Right atrium auricular region (tissue), 2 donors: Measurements from ENCODE around the gene KAZN. TPM values are rescaled to one million over a fixed set of nuclear protein-coding genes. Genes with fewer than 3 reads are reported as not detected.

Source experiments
- DNase-seq: peaks from one replicate; pipeline ENCODE4 v3.0.0-alpha.2; 2019; ENCODE audit warnings: low spot score
- H3K27ac ChIP-seq, 2 donors: fragments of 200-600 bp; sonication (generic); 1 replicate in 1 of 2; 2 replicates in 1 of 2; pipeline ENCODE4 v1.5.1; 2016 to 2019
- H3K27me3 ChIP-seq, 2 donors: fragments of 200-600 bp; sonication (generic); one replicate each; pipeline versions ENCODE4 v1.5.1 to v1.6.0; 2017 to 2019
- H3K36me3 ChIP-seq: fragments of 200-600 bp; sonication (generic); one replicate; pipeline ENCODE4 v1.5.1; 2016
- H3K4me1 ChIP-seq, 2 donors: fragments of 200-600 bp; sonication (generic); one replicate each; pipeline versions ENCODE4 v1.5.1 to v1.6.0; 2017 to 2019
- H3K4me3 ChIP-seq, 2 donors: fragments of 200-600 bp; sonication (generic); 1 replicate in 1 of 2; 2 replicates in 1 of 2; pipeline ENCODE4 v1.5.1; 2017 to 2019; ENCODE audit warnings: mild to moderate bottlenecking in 1 of 2, moderate library complexity in 1 of 2
- H3K9me3 ChIP-seq, 2 donors: fragments of 200-600 bp; sonication (generic); one replicate each; pipeline ENCODE4 v1.5.1; 2019
- total RNA-seq, 2 donors: library from RNA; depleted of rRNA; stranded (reverse); fragments of >200 nt; gene quantifications; one replicate each; pipeline ENCODE4 v1.1.0, GENCODE V29; 2016
- TF ChIP-seq, protein P1 (sequence below), 2 donors: fragments of 200-600 bp; sonication (generic); IDR thresholded peaks; one replicate each; pipeline ENCODE4 v1.5.1; 2019; ENCODE audit warnings: antibody characterized with exemption in 2 of 2

Gene KAZN
- total RNA-seq, 2 donors from 2014 or later, result 3.9 to 6.8 TPM

DNA sequence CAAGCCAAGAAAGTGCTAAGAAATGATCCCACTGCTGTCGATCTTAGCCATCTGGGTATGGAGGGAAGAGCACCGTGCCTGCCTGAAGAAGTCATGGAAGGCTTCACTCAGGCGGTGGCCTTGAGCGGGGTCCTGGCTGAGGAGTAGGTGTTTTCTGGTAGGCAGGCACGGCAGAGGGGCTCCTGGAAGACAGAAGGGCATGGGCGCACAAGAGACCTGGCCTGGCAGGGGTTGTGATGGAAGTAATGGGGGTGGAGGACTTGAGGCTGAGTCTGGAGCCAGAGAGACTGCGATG, 185.1 kb downstream of the KAZN start:
- Histone ChIP-seq H3K27ac (no peak overlapping the region), H3K4me3 (no peak overlapping the region), H3K27me3 (no peaks in the 10 kb centered on the region), H3K9me3 (no peaks in the 10 kb centered on the region), H3K4me1 (no peaks in the 10 kb centered on the region), H3K36me3 (no peaks in the 10 kb centered on the region)
- TF ChIP-seq, protein P1, sequence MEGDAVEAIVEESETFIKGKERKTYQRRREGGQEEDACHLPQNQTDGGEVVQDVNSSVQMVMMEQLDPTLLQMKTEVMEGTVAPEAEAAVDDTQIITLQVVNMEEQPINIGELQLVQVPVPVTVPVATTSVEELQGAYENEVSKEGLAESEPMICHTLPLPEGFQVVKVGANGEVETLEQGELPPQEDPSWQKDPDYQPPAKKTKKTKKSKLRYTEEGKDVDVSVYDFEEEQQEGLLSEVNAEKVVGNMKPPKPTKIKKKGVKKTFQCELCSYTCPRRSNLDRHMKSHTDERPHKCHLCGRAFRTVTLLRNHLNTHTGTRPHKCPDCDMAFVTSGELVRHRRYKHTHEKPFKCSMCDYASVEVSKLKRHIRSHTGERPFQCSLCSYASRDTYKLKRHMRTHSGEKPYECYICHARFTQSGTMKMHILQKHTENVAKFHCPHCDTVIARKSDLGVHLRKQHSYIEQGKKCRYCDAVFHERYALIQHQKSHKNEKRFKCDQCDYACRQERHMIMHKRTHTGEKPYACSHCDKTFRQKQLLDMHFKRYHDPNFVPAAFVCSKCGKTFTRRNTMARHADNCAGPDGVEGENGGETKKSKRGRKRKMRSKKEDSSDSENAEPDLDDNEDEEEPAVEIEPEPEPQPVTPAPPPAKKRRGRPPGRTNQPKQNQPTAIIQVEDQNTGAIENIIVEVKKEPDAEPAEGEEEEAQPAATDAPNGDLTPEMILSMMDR (IDR thresholded peaks at IDR 0.05), result no peak
- no peak for DNase-seq

DNA sequence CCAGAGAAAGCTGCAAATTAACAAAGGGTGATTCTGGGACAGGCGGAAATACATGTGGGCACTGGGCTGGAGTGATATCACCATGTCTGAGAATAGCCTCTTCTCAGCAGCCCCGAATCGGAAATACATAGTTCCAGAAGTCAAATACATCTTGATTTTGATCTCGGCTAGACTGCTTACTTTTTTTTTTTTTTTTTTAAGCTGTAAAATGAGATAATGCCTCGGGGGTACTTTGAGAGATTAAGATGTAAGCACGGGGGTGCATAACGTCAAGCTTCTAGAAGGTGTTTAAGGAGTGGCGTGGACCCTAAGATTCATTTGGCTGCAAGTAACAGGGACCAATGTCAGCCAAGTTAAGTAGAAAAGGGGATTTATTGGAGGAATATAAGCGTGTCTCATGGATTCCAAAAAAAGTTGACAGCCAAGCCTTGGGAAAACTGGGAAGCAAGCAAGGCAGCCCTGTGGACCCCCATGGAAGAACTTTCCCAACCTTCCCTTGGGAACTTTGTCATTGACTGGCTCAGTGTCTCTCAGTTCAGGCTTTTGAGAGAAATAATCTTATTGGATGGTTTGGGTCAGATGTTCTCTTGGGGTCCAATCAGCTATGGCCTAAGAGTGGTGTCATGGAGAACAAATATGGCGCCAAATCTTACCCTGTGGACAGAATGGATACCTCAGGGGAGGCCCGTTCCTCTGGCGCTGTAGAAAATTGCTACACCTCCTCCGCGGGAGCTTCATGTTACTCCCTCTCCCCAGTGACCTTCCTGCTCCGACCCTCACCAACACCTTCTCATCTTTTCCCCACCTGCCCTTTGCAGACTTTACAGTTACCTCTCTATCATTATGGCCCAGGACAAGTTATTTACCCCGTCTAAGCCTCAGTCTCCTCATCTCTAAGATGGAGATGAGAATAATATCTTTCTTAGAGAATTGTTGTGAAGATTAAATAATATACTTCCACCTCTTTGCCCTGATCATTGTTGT, 186.6 kb downstream of the KAZN start:
- no peak for DNase-seq
- TF ChIP-seq, protein P1 (IDR thresholded peaks at IDR 0.05), result no peak

DNA sequence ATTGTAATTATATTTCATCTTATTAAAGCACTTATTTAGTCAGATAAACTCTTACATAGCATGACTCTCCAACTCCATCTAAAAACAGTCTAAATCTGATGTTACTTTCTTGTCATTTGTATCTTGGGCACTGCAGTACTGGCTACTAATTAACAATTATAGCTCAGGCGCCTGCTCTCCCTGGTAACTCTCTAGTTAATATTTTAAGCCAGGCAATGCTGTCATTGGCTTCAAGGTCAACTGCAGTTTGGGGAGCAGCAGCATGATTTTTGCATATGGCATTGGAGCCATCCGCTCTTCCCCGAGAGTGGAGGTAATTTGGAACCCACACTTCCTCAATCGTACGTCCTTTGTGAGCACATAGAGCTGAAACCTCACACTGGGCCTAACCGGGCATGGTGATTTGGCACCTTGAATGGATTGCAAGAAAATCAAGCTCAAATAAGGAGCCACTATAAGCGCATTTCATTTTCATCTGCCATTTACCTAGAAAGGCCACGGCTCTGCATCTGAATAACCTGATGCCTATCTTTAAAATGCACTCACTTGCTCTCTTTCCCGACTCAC, 187.7 kb downstream of the KAZN start:
- H3K27ac ChIP-seq, result no peak overlapping the region
- H3K4me3 ChIP-seq, result no peak overlapping the region
- no peaks in the 10 kb centered on the region for H3K36me3 ChIP-seq
- H3K9me3 ChIP-seq, result no peaks in the 10 kb centered on the region
- no peak for DNase-seq
- H3K27me3 ChIP-seq, result no peaks in the 10 kb centered on the region
- TF ChIP-seq, protein P1 (IDR thresholded peaks at IDR 0.05), result no peak
- no peaks in the 10 kb centered on the region for H3K4me1 ChIP-seq

More for the DNA sequence above, 186.6 kb downstream of the KAZN start:
- Histone ChIP-seq H3K9me3 (no peaks in the 10 kb centered on the region), H3K36me3 (no peaks in the 10 kb centered on the region), H3K27me3 (no peaks in the 10 kb centered on the region), H3K4me3 (no peak overlapping the region), H3K27ac (no peak overlapping the region), H3K4me1 (no peaks in the 10 kb centered on the region)

DNA sequence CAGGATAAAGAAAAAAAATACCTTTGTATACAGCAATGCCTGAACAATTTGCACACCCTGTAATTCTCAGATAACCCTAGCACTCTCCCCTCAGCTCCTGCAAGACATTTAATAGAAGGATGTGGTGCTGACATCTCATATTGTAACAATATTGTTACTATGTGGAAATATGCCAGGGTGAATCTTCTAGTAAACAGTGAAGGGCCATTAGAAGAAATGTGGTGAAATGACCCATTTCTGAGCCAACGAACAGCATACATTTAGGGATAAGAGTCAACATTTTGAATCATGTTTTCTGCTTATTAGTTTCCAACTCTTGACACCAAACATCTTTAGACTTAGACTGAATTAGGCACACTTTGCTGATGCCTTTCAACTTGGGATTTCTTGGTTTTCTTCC, 188.2 kb downstream of the KAZN start:
- Histone ChIP-seq H3K27me3 (no peaks in the 10 kb centered on the region), H3K36me3 (no peaks in the 10 kb centered on the region), H3K9me3 (no peaks in the 10 kb centered on the region), H3K4me3 (no peak overlapping the region), H3K4me1 (no peaks in the 10 kb centered on the region), H3K27ac (no peak overlapping the region)
- TF ChIP-seq, protein P1 (IDR thresholded peaks at IDR 0.05), result no peak
- no peak for DNase-seq

DNA sequence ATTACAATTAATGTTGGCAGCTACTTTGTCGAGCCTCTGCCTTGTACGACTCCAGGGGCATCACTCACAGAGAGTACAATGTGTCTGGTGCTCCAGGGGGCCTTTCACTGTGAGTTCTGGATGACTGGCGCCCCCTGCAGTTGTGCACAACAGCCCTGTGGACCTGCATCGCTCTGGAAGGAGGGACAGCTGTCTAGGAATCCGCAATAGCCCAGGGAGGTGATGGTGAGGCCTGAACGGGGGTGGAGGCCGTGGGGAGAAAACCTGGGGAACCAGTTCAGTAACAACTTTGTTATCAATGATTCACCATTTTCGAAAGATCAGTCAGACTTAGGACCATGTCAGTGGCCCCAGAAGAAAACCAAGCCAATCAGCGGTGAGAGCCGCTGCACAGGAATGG, 189.1 kb downstream of the KAZN start:
- H3K27me3 ChIP-seq, result no peaks in the 10 kb centered on the region
- H3K4me3 ChIP-seq, result no peak overlapping the region
- no peaks in the 10 kb centered on the region for H3K36me3 ChIP-seq
- TF ChIP-seq, protein P1 (IDR thresholded peaks at IDR 0.05), result no peak
- no peak overlapping the region for H3K27ac ChIP-seq
- no peak for DNase-seq
- no peaks in the 10 kb centered on the region for H3K9me3 ChIP-seq
- H3K4me1 ChIP-seq, result no peaks in the 10 kb centered on the region
